ENCODE data around the gene FBN1.

FBN1 gene

DNA sequence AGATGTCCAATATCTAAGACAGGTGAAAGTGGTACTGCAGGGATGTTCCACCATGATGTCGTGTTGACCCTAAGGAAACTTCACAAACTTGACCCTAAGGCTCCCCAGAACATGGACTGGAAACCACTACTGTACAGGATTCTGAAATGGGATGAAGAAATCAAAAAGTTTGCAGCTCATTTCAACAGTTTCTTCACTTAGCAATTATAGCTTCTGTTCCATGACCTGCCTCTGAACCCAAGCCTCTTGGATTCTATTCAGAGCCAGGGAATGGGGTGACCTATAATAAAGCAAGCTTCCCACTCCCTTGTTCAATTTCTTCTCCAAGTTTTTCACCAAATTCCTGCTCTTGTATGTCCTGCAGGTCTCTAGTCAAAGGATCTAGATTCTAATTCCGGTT is 273.5 kb downstream of the FBN1 start:
- TF ChIP-seq TEAD4 (IDR thresholded peaks at IDR 0.05) (no peak), ZBTB7A (IDR thresholded peaks at IDR 0.05; ENCODE audit: low read depth) (no peak), EP300 (IDR thresholded peaks at IDR 0.05; ENCODE audit: borderline replicate concordance) (no peak)

DNA sequence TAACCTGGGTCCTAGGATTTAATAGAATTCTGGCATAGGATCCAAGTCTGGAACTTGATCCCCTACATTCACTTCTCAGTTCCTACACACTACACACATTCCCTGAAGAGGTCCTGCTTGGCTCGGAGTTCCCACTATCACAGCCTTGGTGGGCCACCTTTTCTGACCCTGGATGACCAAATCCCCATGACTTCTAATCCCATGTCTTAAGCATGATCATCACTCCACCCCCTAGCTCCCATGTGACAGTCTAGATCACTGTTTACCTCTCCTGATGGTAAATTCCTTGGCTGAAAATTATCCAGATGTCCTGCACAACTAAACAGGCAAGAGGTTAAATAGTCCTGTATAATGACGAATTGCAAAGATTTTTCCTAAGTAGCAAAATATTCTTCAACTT is 274.0 kb downstream of the FBN1 start:
- TF ChIP-seq, protein P1, sequence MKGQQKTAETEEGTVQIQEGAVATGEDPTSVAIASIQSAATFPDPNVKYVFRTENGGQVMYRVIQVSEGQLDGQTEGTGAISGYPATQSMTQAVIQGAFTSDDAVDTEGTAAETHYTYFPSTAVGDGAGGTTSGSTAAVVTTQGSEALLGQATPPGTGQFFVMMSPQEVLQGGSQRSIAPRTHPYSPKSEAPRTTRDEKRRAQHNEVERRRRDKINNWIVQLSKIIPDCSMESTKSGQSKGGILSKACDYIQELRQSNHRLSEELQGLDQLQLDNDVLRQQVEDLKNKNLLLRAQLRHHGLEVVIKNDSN (IDR thresholded peaks at IDR 0.05), result no peak
- no peak for TF ChIP-seq CEBPB (IDR thresholded peaks at IDR 0.05)
- TF ChIP-seq NFIC (IDR thresholded peaks at IDR 0.05), result no peak
- TF ChIP-seq ZBTB7A (IDR thresholded peaks at IDR 0.05; ENCODE audit: low read depth), result no peak
- no peak for TF ChIP-seq EP300 (IDR thresholded peaks at IDR 0.05; ENCODE audit: borderline replicate concordance)
- TF ChIP-seq EGR1 (IDR thresholded peaks at IDR 0.05), result no peak
- no peak for TF ChIP-seq TAF1 (IDR thresholded peaks at IDR 0.05; ENCODE audit: low read depth)

DNA sequence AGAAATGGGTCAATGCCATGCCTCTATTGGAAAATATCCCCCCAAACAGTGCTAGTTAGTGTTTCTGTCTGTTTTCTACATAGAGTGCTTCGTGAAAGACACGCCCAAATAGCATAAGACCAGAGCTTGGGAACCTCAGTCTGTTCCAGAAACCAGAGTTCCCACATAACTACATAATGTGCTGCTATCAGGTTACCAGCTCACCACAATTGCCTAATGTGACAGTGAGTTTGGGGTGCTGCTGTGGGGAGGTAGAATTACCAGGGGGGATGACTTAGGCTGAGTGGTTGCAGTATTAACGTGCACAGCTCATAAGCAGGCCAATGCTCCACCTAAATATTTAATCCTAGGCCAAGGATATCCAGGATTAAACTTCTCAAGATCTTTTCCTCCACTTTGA is 275.0 kb downstream of the FBN1 start:
- TF ChIP-seq EP300 (IDR thresholded peaks at IDR 0.05; ENCODE audit: borderline replicate concordance) (peak; percentile 18; the same call in 1 of the 2 replicates), TAF1 (IDR thresholded peaks at IDR 0.05; ENCODE audit: low read depth) (no peak), TCF12 (IDR thresholded peaks at IDR 0.05; ENCODE audit: low read depth) (no peak), FOXM1 (IDR thresholded peaks at IDR 0.05; ENCODE audit: borderline replicate concordance, low read depth) (no peak), NFIC (IDR thresholded peaks at IDR 0.05) (no peak), EGR1 (IDR thresholded peaks at IDR 0.05) (no peak), CREB1 (IDR thresholded peaks at IDR 0.05; ENCODE audit: low read depth) (no peak), ZBTB7A (IDR thresholded peaks at IDR 0.05; ENCODE audit: low read depth) (no peak), YY1 (IDR thresholded peaks at IDR 0.05; ENCODE audit: low read depth) (no peak), TEAD4 (IDR thresholded peaks at IDR 0.05) (no peak), CEBPB (IDR thresholded peaks at IDR 0.05) (peak; percentile 34; the same call in 1 of the 2 replicates), RAD21 (IDR thresholded peaks at IDR 0.05; ENCODE audit: low read depth) (no peak)
- TF ChIP-seq, protein P1 (IDR thresholded peaks at IDR 0.05), result no peak
- TF ChIP-seq, protein P2, sequence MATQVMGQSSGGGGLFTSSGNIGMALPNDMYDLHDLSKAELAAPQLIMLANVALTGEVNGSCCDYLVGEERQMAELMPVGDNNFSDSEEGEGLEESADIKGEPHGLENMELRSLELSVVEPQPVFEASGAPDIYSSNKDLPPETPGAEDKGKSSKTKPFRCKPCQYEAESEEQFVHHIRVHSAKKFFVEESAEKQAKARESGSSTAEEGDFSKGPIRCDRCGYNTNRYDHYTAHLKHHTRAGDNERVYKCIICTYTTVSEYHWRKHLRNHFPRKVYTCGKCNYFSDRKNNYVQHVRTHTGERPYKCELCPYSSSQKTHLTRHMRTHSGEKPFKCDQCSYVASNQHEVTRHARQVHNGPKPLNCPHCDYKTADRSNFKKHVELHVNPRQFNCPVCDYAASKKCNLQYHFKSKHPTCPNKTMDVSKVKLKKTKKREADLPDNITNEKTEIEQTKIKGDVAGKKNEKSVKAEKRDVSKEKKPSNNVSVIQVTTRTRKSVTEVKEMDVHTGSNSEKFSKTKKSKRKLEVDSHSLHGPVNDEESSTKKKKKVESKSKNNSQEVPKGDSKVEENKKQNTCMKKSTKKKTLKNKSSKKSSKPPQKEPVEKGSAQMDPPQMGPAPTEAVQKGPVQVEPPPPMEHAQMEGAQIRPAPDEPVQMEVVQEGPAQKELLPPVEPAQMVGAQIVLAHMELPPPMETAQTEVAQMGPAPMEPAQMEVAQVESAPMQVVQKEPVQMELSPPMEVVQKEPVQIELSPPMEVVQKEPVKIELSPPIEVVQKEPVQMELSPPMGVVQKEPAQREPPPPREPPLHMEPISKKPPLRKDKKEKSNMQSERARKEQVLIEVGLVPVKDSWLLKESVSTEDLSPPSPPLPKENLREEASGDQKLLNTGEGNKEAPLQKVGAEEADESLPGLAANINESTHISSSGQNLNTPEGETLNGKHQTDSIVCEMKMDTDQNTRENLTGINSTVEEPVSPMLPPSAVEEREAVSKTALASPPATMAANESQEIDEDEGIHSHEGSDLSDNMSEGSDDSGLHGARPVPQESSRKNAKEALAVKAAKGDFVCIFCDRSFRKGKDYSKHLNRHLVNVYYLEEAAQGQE (IDR thresholded peaks at IDR 0.05; ENCODE audit: low read depth), result no peak
- TF ChIP-seq, protein P3, sequence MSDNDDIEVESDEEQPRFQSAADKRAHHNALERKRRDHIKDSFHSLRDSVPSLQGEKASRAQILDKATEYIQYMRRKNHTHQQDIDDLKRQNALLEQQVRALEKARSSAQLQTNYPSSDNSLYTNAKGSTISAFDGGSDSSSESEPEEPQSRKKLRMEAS (IDR thresholded peaks at IDR 0.05), result no peak

DNA sequence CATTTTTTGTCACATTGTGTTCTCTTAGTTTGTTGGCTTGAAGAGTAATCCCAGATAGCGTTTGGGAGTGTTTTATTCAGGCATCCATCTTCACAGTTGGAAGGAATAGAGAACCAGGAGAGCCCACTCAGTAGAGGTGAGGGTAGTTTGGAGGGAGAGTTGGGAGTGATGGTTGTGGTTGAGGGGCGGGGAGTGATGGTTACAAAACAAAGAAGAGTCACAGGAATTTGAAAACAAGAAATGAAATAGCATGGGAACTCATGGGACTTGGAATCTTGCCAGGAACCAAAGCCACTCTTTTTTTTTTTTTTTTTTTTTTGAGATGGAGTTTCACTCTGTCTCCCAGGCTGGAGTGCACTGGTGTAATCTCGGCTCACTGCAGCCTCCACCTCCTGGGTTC is 278.0 kb downstream of the FBN1 start:
- TF ChIP-seq RAD21 (IDR thresholded peaks at IDR 0.05; ENCODE audit: low read depth) (no peak), CEBPB (IDR thresholded peaks at IDR 0.05) (no peak), NFIC (IDR thresholded peaks at IDR 0.05) (no peak), ZBTB7A (IDR thresholded peaks at IDR 0.05; ENCODE audit: low read depth) (no peak), YY1 (IDR thresholded peaks at IDR 0.05; ENCODE audit: low read depth) (no peak), EGR1 (IDR thresholded peaks at IDR 0.05) (no peak), TEAD4 (IDR thresholded peaks at IDR 0.05) (no peak), EP300 (IDR thresholded peaks at IDR 0.05; ENCODE audit: borderline replicate concordance) (no peak)
- TF ChIP-seq, protein P3 (IDR thresholded peaks at IDR 0.05), result no peak
- TF ChIP-seq, protein P2 (IDR thresholded peaks at IDR 0.05; ENCODE audit: low read depth), result no peak
- TF ChIP-seq, protein P1 (IDR thresholded peaks at IDR 0.05), result no peak

DNA sequence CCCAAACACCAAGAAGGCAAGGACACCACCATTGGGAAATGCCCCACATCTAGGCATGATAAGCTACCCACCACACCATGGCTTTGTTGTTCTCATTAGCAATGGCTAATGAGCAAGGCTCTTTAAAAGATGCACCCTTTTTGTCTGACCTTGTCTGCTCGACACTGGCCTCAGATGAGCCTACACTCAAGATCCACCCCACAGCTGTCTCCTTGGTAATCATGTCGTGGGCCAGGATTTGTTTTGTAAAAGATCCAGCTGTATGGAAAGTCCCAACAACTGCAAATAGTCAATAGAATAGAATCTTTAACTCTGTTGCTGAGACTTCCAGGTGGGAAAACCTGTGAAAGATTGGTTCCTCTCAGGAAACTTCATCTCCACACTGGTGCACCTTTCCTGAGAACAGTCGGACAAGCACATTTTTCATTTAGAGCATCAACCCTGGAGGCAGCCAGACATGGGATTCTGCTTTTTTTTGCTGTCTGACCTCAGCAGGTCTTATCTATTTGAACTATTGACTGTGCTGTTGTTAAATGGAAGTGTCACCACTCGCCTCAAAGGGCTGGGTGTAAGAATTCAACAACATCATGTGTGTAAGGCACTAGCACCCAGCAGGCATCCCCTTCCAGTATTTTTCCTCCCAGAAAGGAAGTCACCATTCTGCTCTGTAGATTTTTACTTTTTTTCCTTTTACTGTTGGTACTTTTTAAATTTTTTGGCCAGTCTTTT is 278.8 kb downstream of the FBN1 start:
- TF ChIP-seq, protein P3 (IDR thresholded peaks at IDR 0.05), result no peak
- TF ChIP-seq CEBPB (IDR thresholded peaks at IDR 0.05) (no peak), FOXM1 (IDR thresholded peaks at IDR 0.05; ENCODE audit: borderline replicate concordance, low read depth) (no peak), ZBTB7A (IDR thresholded peaks at IDR 0.05; ENCODE audit: low read depth) (no peak), EP300 (IDR thresholded peaks at IDR 0.05; ENCODE audit: borderline replicate concordance) (no peak), TCF12 (IDR thresholded peaks at IDR 0.05; ENCODE audit: low read depth) (no peak), YY1 (IDR thresholded peaks at IDR 0.05; ENCODE audit: low read depth) (no peak), TAF1 (IDR thresholded peaks at IDR 0.05; ENCODE audit: low read depth) (no peak), CREB1 (IDR thresholded peaks at IDR 0.05; ENCODE audit: low read depth) (no peak), NFIC (IDR thresholded peaks at IDR 0.05) (no peak), RAD21 (IDR thresholded peaks at IDR 0.05; ENCODE audit: low read depth) (no peak), TEAD4 (IDR thresholded peaks at IDR 0.05) (no peak), EGR1 (IDR thresholded peaks at IDR 0.05) (no peak)
- TF ChIP-seq, protein P1 (IDR thresholded peaks at IDR 0.05), result no peak
- TF ChIP-seq, protein P2 (IDR thresholded peaks at IDR 0.05; ENCODE audit: low read depth), result no peak
